ENCODE measurements around the gene AARS2.
"Not testable (repeated sequence)": the region's sequence is repeated elsewhere in the genome, so short reads cannot be mapped to it uniquely, and the experiment has no call there.

The AARS2 gene

GRCh38 chr6:44338228-44339122 is 25.3 kb upstream of the AARS2 start:
- H3K4me3 ChIP-seq (ENCODE audit: low read length), result no peak overlapping the region
- peak; percentile 74 for DNase-seq (ENCODE audit: low read depth)
- peak; percentile 81 for TF ChIP-seq CTCF (IDR thresholded peaks at IDR 0.05; ENCODE audit: insufficient read depth, low read depth, low read length, missing control alignments)

GRCh38 chr6:44335631-44336030 is 22.5 kb upstream of the AARS2 start:
- no peak for DNase-seq (ENCODE audit: low read depth)
- no peak overlapping the region for H3K4me3 ChIP-seq (ENCODE audit: low read length)
- no peak for TF ChIP-seq CTCF (IDR thresholded peaks at IDR 0.05; ENCODE audit: insufficient read depth, low read depth, low read length, missing control alignments)

DNA sequence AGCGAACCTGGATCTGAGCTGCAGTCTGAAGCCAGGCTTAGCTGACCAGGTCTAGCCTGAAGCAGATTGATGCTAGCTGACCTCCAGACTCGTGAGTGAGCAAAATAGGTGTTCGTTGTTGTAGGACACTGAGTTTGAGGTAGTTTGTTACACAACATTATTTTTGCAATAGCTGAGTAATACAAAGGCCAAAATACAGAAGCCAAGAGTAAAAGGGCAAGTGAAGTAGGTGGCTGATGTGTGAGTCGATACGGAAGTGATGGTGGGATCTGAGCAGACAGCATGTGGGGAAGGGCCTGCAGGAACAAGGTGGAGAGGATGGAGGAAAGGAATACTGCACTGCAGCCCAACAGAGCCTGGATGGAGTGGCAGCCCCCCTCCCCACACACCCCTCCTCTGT is 20.8 kb upstream of the AARS2 start:
- no peak for TF ChIP-seq CTCF (IDR thresholded peaks at IDR 0.05; ENCODE audit: insufficient read depth, low read depth, low read length, missing control alignments)

DNA sequence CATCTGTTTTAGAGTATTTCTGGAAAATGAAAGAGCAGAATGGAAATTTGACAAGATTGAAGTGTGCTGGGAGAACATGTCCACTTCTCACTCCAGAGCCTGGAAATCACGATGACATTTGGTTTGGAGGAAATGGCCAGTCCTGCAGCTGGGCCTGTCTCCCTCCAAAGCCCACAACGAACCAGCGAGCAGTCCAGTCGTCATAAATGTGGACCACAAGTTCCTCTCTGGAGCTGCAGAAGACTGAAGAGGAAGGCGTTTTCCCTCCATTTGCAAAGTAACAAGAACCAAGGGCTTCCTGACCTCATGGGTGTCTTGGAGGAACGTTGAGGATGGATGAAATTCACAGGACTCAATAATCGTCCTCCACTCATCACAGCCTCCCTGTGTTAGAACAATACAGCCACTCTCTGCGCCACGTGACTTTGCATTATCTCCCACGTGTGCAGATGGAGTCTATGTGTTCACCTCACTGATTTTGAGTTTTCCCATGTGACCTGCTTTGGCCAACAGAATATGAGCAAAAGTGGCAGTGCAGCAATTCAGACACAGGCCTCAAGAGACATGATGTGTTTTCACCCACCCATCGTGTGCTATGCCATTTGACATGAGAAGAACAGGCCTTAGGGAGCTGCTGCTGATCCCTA is 20.2 kb upstream of the AARS2 start:
- TF ChIP-seq CTCF (IDR thresholded peaks at IDR 0.05; ENCODE audit: insufficient read depth, low read depth, low read length, missing control alignments), result no peak
- no peak for DNase-seq (ENCODE audit: low read depth)
- no peak overlapping the region for H3K4me3 ChIP-seq (ENCODE audit: low read length)

More for the DNA sequence above, 20.8 kb upstream of the AARS2 start:
- no peak overlapping the region for H3K4me3 ChIP-seq (ENCODE audit: low read length)
- DNase-seq (ENCODE audit: low read depth), result no peak

DNA sequence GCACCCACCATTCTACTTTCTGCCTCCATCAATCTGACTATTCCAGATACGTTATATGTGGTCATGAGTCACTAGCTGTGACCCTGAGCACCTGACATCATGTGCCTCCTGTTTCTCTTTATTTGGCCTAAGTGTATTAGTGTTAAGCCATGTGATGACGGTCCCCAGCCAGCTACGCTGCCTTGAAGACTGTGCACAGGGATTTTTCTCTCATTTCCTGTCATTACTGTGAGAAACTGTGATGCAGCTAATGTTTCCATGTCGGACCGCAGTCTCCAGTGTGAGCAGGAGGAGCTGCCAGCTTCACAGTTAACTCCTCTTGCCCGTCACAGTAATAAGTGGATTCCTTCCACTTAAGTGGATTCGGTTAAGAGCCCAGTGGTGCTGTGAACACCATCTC is 19.4 kb upstream of the AARS2 start:
- no peak for DNase-seq (ENCODE audit: low read depth)
- TF ChIP-seq CTCF (IDR thresholded peaks at IDR 0.05; ENCODE audit: insufficient read depth, low read depth, low read length, missing control alignments), result no peak
- no peak overlapping the region for H3K4me3 ChIP-seq (ENCODE audit: low read length)

DNA sequence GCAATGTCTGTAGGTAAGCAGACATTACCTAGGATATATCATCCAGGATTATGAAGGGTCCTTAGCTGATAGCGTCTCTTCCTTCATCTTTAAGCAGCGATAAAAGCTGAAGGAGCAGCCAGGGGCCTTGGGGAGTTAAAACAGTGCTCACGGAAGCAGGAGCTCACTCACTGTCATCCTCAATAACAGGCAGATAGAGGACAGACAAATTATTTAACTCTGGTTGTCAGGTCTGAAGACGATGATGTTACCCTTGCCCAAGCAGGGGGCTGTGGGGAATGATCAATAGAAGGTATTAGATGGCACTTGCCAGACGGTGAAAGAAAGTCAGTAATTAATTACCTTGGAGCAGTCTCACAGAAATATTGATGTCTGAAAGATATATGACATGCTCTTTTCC is 16.7 kb upstream of the AARS2 start:
- DNase-seq (ENCODE audit: low read depth), result no peak
- no peak overlapping the region for H3K4me3 ChIP-seq (ENCODE audit: low read length)
- TF ChIP-seq CTCF (IDR thresholded peaks at IDR 0.05; ENCODE audit: insufficient read depth, low read depth, low read length, missing control alignments), result no peak

GRCh38 chr6:44328203-44328602 is 15.1 kb upstream of the AARS2 start:
- not testable (repeated sequence) for H3K4me3 ChIP-seq (ENCODE audit: low read length); DNase-seq (ENCODE audit: low read depth)

All from epithelial cell of esophagus (primary cell).